Measurements from ENCODE around the gene SSBP3.

SSBP3 gene

GRCh38 chr1:54273092-54273794, 133.0 kb downstream of the SSBP3 start:
- H3K4me1 ChIP-seq (ENCODE audit: control insufficient read depth, insufficient read depth, low read length): peaks cover 34% of the 10 kb centered on the region
- H3K9me3 ChIP-seq (ENCODE audit: control insufficient read depth, insufficient read depth, low read length): no peaks in the 10 kb centered on the region
- H3K27ac ChIP-seq (ENCODE audit: low read depth, low read length): peak overlapping the region; percentile 51
- no peaks in the 10 kb centered on the region for H3K27me3 ChIP-seq (ENCODE audit: control insufficient read depth, insufficient read depth, low read length)
- H3K4me3 ChIP-seq (ENCODE audit: low read depth, low read length): no peak overlapping the region
- no peak overlapping the region for H3K9ac ChIP-seq (ENCODE audit: low read depth, low read length)
- no peaks in the 10 kb centered on the region; the same call in 1 of the 2 replicates for H3K36me3 ChIP-seq (ENCODE audit: control insufficient read depth, insufficient read depth, low read length)

GRCh38 chr1:54272772-54273091, 133.5 kb downstream of the SSBP3 start:
- Histone ChIP-seq H3K27me3 (ENCODE audit: control insufficient read depth, insufficient read depth, low read length) (no peaks in the 10 kb centered on the region), H3K36me3 (ENCODE audit: control insufficient read depth, insufficient read depth, low read length) (no peaks in the 10 kb centered on the region; the same call in 1 of the 2 replicates), H3K4me1 (ENCODE audit: control insufficient read depth, insufficient read depth, low read length) (peaks cover 34% of the 10 kb centered on the region), H3K27ac (ENCODE audit: low read depth, low read length) (peak overlapping the region; percentile 22), H3K9ac (ENCODE audit: low read depth, low read length) (no peak overlapping the region), H3K4me3 (ENCODE audit: low read depth, low read length) (no peak overlapping the region), H3K9me3 (ENCODE audit: control insufficient read depth, insufficient read depth, low read length) (no peaks in the 10 kb centered on the region)

- H3K27ac ChIP-seq (ENCODE audit: low read depth, low read length): peak overlapping the region; percentile 22
- H3K36me3 ChIP-seq (ENCODE audit: control insufficient read depth, insufficient read depth, low read length): no peaks in the 10 kb centered on the region; the same call in 1 of the 2 replicates
- no peak overlapping the region for H3K4me3 ChIP-seq (ENCODE audit: low read depth, low read length)
- H3K9ac ChIP-seq (ENCODE audit: low read depth, low read length): no peak overlapping the region
- peaks cover 34% of the 10 kb centered on the region for H3K4me1 ChIP-seq (ENCODE audit: control insufficient read depth, insufficient read depth, low read length)
- H3K27me3 ChIP-seq (ENCODE audit: control insufficient read depth, insufficient read depth, low read length): no peaks in the 10 kb centered on the region
- H3K9me3 ChIP-seq (ENCODE audit: control insufficient read depth, insufficient read depth, low read length): no peaks in the 10 kb centered on the region
Measured at GRCh38 chr1:54272134-54272533, 134.1 kb downstream of the SSBP3 start.

DNA sequence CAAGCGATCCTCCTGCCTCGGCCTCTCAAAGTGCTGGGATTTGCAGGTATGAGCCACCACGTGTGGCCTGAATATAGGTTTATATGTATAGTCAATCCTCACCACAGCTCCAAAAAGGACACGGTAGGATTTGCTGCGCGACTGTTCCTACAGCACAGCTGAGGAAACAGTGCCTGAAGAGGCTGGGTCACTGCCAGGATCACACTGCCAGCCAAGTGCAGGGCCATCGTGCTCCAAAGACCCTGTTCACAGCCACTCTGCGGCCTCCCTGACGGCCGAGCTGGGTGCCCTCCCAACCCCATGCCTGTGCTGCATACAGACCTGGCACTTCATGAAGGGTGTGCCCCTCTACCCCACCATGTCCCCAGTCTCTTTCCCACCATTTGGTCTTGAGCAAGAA, 134.9 kb downstream of the SSBP3 start:
- H3K4me3 ChIP-seq (ENCODE audit: low read depth, low read length): no peak overlapping the region
- H3K27ac ChIP-seq (ENCODE audit: low read depth, low read length): no peak overlapping the region
- no peaks in the 10 kb centered on the region for H3K36me3 ChIP-seq (ENCODE audit: control insufficient read depth, insufficient read depth, low read length)
- H3K9me3 ChIP-seq (ENCODE audit: control insufficient read depth, insufficient read depth, low read length): no peaks in the 10 kb centered on the region
- no peak overlapping the region for H3K9ac ChIP-seq (ENCODE audit: low read depth, low read length)
- H3K27me3 ChIP-seq (ENCODE audit: control insufficient read depth, insufficient read depth, low read length): no peaks in the 10 kb centered on the region
- H3K4me1 ChIP-seq (ENCODE audit: control insufficient read depth, insufficient read depth, low read length): peaks cover 34% of the 10 kb centered on the region

- Histone ChIP-seq H3K9me3 (ENCODE audit: control insufficient read depth, insufficient read depth, low read length) (no peaks in the 10 kb centered on the region), H3K36me3 (ENCODE audit: control insufficient read depth, insufficient read depth, low read length) (no peaks in the 10 kb centered on the region), H3K4me1 (ENCODE audit: control insufficient read depth, insufficient read depth, low read length) (peaks cover 30% of the 10 kb centered on the region), H3K4me3 (ENCODE audit: low read depth, low read length) (no peak overlapping the region), H3K9ac (ENCODE audit: low read depth, low read length) (no peak overlapping the region), H3K27ac (ENCODE audit: low read depth, low read length) (no peak overlapping the region), H3K27me3 (ENCODE audit: control insufficient read depth, insufficient read depth, low read length) (no peaks in the 10 kb centered on the region)
Measured at GRCh38 chr1:54270543-54270942, 135.7 kb downstream of the SSBP3 start.

GRCh38 chr1:54268762-54269297, 137.4 kb downstream of the SSBP3 start:
- Histone ChIP-seq H3K36me3 (ENCODE audit: control insufficient read depth, insufficient read depth, low read length) (0 out of 2 replicates have a peak, but pooled peaks cover 2% of the 10 kb centered on the region), H3K27ac (ENCODE audit: low read depth, low read length) (no peak overlapping the region)

GRCh38 chr1:54267815-54268761, 138.1 kb downstream of the SSBP3 start:
- peaks cover 12% of the 10 kb centered on the region for H3K4me1 ChIP-seq (ENCODE audit: control insufficient read depth, insufficient read depth, low read length)
- H3K4me3 ChIP-seq (ENCODE audit: low read depth, low read length): no peak overlapping the region
- H3K27ac ChIP-seq (ENCODE audit: low read depth, low read length): no peak overlapping the region
- no peaks in the 10 kb centered on the region for H3K9me3 ChIP-seq (ENCODE audit: control insufficient read depth, insufficient read depth, low read length)
- no peaks in the 10 kb centered on the region for H3K27me3 ChIP-seq (ENCODE audit: control insufficient read depth, insufficient read depth, low read length)
- 0 out of 2 replicates have a peak, but pooled peaks cover 2% of the 10 kb centered on the region for H3K36me3 ChIP-seq (ENCODE audit: control insufficient read depth, insufficient read depth, low read length)
- no peak overlapping the region for H3K9ac ChIP-seq (ENCODE audit: low read depth, low read length)

More at GRCh38 chr1:54268762-54269297, 137.4 kb downstream of the SSBP3 start:
- H3K9me3 ChIP-seq (ENCODE audit: control insufficient read depth, insufficient read depth, low read length): no peaks in the 10 kb centered on the region
- H3K4me1 ChIP-seq (ENCODE audit: control insufficient read depth, insufficient read depth, low read length): peaks cover 20% of the 10 kb centered on the region
- no peak overlapping the region for H3K9ac ChIP-seq (ENCODE audit: low read depth, low read length)
- no peak overlapping the region for H3K4me3 ChIP-seq (ENCODE audit: low read depth, low read length)
- no peaks in the 10 kb centered on the region for H3K27me3 ChIP-seq (ENCODE audit: control insufficient read depth, insufficient read depth, low read length)

DNA sequence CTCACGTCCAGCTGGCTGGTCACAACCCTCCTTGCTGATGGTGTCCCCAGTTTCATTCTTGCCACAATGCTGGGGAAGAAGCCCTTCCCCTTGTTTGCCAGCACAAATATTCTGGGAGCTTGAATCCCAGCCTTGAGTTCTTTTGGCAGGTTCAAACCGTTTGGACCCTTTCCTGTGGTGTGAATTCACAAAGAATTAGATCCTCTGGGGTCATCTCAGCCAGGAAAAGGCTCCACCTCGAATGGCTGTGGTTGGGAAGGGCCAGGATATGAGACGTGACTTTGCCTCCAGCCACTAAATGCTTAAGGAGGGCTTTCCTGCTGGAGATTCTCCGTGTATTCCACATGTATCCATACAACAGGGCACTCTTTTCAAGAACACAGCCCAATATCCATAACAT, 139.3 kb downstream of the SSBP3 start:
- H3K36me3 ChIP-seq (ENCODE audit: control insufficient read depth, insufficient read depth, low read length): 0 out of 2 replicates have a peak, but pooled peaks cover 2% of the 10 kb centered on the region
- H3K27ac ChIP-seq (ENCODE audit: low read depth, low read length): no peak overlapping the region
- no peaks in the 10 kb centered on the region for H3K9me3 ChIP-seq (ENCODE audit: control insufficient read depth, insufficient read depth, low read length)

DNA sequence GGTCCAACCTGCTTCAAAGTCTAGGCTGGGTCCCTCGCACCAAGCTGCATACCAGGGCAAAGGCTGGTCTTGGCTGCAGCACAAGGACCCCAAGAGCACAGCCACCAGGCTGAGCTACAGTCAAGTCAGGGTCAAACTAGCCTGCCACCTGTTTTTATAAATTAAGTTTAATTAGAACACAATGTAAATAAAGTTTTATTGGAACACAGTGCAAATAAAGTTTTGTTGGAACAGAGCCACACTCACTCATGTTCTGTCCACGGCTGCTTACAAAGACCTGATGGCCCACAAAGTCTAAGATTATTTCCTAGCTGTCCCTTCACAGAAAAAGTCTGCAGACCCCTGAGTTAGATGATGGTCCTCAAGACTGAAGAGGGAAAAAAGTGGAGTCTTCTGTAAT, 140.0 kb downstream of the SSBP3 start:
- Histone ChIP-seq H3K9me3 (ENCODE audit: control insufficient read depth, insufficient read depth, low read length) (no peaks in the 10 kb centered on the region), H3K27ac (ENCODE audit: low read depth, low read length) (no peak overlapping the region), H3K36me3 (ENCODE audit: control insufficient read depth, insufficient read depth, low read length) (0 out of 2 replicates have a peak, but pooled peaks cover 2% of the 10 kb centered on the region), H3K4me1 (ENCODE audit: control insufficient read depth, insufficient read depth, low read length) (no peaks in the 10 kb centered on the region), H3K27me3 (ENCODE audit: control insufficient read depth, insufficient read depth, low read length) (no peaks in the 10 kb centered on the region), H3K9ac (ENCODE audit: low read depth, low read length) (no peak overlapping the region), H3K4me3 (ENCODE audit: low read depth, low read length) (no peak overlapping the region)

More for the DNA sequence above, 139.3 kb downstream of the SSBP3 start:
- Histone ChIP-seq H3K4me1 (ENCODE audit: control insufficient read depth, insufficient read depth, low read length) (peaks cover under 1% of the 10 kb centered on the region; the same call in 1 of the 2 replicates), H3K4me3 (ENCODE audit: low read depth, low read length) (no peak overlapping the region), H3K9ac (ENCODE audit: low read depth, low read length) (no peak overlapping the region), H3K27me3 (ENCODE audit: control insufficient read depth, insufficient read depth, low read length) (no peaks in the 10 kb centered on the region)

DNA sequence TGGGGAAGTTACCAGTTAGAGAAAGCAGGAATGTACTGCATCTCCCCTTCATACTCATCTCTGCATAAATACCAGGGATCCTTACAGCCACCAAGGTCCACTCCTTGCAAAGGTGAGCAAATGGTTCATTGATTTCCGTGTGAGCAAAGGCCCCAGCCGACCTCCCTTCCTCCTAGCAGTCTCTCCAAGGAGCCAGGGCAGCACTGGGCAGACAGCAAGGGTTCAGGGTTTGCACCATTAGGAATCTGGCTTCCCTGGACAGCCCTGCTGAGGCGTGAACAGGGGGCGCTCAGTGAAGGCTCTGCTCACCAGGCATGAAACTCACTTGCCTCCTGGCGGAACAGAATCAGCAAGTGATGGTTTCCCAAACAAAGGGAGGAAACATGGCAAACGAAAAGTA, 140.5 kb downstream of the SSBP3 start:
- Histone ChIP-seq H3K27ac (ENCODE audit: low read depth, low read length) (no peak overlapping the region), H3K36me3 (ENCODE audit: control insufficient read depth, insufficient read depth, low read length) (0 out of 2 replicates have a peak, but pooled peaks cover 2% of the 10 kb centered on the region)

More for the DNA sequence above, 140.5 kb downstream of the SSBP3 start:
- H3K9me3 ChIP-seq (ENCODE audit: control insufficient read depth, insufficient read depth, low read length): no peaks in the 10 kb centered on the region
- no peak overlapping the region for H3K4me3 ChIP-seq (ENCODE audit: low read depth, low read length)
- no peaks in the 10 kb centered on the region for H3K27me3 ChIP-seq (ENCODE audit: control insufficient read depth, insufficient read depth, low read length)
- H3K9ac ChIP-seq (ENCODE audit: low read depth, low read length): no peak overlapping the region
- no peaks in the 10 kb centered on the region for H3K4me1 ChIP-seq (ENCODE audit: control insufficient read depth, insufficient read depth, low read length)
